Glomerular visceral epithelial cell (primary cell): ENCODE data around the gene DMAC1.

Experiments used
- DNase-seq: peaks from one replicate; pipeline ENCODE4 v3.0.0-alpha.2; 2016; ENCODE audit errors: extremely low spot score

The DMAC1 gene

DNA sequence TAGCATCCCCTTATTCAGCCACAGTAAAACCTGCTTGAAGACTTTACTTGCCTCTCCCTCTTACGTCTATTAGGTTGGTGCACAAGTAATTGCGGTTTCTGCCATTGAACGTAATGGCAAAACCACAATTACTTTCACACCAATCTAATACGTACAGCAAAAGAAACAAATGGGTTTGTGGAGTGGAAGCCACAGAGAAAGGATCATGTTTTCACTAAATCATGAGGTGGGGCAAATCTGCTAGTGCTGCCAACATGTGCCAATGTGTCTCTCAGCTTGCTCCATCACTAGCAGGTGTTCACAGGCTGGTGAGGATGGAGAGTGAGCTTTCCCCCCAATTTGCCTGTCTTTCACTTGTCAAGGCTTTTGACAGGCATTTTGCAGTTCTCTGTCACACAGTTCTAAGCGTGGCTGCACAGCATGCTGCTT, 15.9 kb downstream of the DMAC1 start:
- DNase-seq: no peak

DNA sequence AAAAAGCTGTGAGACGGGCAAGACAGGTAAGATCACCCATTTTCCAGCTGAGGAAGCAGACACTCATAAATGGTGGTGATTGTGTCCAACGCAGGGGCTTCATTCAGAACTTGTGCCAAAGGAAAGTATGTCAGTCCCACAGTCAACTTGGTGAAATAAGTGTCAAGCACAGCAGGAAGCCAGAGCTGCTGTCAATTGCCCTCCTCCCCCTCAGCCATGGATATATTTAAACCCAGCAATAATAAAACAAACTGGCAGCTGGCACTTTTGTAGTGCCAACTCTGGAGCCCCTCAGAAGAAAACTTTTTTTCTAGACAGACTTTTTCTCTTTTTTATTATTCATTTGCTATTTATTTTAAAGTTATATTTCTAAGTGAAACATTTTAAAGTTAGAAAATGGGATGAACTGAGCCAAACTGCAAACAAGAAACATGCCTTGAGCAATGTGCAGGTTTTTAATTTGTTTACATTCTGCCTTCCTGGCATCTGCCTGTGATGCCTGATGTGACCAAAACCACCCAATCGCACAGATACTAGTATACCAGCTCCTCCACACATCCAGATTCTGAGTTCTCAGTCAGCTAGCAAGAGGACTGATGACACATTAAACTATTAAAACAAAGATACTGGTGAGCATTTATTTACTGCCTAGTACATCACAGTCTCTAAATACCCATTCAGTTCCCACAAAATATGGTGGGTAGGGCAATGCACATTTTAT, 17.0 kb downstream of the DMAC1 start:
- DNase-seq: no peak

DNA sequence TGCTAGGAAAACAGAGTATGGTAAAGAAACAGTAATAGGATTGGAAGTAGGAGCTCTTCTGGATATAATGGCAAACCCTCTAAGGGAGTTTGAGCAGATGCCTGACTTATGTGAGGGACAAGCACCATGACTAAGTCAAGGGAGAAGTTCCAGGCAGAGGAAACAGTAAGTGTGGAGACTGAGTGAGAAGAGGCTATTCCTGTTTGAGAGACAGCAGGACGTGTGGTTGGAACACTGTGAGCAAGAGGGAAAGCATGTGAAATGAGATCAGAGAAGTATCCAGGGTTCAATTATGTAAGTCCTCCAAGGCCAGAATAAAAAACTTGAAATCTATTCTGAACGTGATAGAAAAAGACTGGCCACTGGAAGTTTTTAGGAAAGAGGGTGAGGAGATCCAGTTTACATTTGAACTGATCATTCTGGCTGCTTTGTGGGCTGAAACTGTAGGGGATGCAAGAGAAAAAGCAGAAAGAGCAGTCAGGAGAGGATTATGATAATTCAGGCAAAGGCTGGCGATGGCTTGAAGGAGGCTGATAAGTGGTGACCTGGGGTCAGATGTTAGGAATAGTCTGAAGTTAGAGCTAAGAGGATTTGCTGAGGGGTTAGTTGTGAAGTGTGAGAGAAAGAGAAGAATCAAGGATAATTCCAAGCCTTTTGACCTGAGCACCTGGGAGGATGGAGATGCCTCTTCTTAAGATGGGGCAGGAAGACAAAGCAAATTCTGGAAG, 19.2 kb downstream of the DMAC1 start:
- peak; percentile 1 for DNase-seq

DNA sequence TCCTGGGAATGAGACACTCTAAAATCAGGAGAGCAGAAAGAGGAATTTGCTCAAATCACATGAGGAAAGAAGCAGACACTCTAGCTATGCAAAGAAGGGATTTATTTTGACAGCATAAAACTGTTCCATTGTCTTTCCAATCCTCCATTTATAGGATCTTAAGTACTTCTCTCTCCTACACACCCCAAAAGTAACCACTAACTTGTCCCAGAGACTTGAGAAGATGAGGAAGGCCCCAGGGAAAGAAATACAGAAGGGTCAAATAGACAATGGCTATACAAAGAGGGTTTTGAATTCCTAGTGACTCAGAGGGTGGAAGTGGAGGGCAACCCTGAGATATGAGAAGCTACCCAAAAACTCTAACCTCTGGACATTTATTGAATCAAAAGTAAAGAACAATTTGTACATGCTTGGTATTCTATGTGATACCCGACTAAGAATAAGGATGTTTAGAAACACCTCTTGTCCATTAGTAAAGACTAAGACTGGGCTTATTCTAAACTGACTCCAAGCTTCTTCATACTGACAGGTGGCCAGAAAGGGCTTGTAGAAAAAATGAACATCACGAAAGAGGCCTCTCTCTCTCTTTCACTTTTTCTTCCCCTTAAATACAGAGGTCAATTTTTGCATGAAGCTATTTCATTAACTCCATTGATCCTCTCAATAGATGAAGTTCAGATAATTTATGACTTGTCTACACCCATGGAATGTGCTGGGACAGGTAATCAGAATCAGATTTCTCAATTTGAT, 20.6 kb downstream of the DMAC1 start:
- no peak for DNase-seq

DNA sequence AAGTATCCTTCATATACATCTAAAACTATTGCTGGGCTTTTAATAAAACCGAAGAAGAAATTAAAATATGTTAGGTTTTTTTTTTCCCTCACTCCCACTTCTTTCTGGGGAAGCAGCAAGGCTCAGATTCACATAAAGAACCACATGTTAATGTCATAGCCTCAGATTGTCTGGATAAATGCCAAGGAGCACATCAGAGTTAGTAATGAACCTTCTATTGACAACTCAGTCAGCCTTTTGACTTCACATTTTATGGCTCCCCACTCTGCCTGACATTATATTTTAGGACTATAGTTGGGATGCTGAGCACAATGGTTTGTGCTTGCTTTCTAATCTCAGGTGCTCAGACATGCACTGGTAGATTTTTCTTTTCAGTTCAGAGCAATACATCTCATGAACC, 21.8 kb downstream of the DMAC1 start:
- DNase-seq: no peak

DNA sequence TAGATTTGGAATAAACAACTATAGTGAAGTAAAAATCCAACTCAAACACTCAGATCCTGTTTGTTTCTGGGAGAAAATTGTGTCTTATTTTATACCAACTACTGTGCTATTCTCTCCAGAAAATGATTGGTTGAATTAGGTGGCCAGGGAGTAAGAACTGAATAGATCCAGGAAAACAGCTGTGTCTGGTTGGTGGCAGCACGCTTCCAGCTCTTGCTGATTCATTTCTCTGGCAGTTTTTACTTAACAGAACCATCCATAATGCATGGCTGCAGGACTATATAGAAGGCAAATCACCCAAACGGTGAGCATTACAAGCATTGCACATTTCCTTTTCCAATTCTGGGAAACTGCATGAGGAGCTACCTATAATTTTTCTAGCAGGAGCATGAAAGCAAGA, 29.5 kb downstream of the DMAC1 start:
- DNase-seq: no peak

DNA sequence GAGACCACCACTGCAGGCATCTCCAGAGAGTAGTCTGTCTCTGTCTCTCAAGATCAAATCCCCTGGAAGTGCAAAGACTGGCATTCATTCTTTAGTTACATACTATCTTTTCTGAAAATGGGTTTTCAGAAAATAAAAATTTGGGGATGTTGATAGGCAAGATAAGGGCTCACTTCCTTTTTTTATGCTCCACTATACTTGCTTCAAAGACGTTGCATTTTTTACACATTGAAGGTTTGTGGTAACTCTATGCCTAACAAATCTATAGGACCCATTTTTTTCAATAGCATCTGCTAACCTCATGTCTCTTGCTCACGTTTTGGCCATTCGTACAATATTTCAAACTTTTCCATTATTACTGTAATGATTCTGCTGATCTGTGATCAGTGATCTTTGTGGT, 37.0 kb downstream of the DMAC1 start:
- no peak for DNase-seq

DNA sequence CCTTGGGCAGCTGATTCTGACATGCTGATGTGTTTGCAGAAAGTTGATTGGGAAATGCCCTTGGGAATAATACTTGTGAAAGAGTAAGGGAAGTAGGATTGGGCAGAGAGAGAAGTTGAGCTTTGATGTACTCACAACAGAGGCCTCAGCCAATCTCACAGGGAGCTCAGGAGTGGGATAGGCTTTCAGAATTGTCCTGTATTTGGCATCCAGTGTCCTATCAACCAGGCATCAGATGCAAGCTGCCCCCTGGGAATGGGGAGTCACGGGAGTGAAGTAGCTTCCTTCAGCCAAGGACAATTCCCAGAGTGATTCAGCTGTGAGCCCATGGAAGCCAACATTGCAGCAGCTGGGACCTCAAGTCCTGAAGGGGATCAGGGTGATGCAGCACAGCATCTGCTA, 39.6 kb downstream of the DMAC1 start:
- no peak for DNase-seq

DNA sequence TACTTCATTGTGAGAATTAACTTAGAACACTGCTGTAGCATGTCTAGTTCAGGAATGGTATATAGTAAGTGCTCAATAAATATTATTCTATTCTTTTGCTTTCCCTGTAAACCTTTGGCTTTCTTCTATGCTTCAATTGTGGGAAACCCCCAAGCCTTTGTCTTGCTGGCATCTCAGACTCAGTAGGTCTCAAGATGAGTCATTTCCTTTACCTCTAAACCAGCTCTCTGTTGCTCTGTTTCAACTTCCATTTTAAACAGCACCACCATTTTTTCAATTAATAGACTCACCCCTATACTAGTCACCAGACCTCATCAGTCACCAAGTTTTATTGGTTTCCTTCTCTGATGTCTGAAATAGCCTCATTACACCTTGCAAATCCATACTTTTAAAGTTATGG, 43.5 kb downstream of the DMAC1 start:
- DNase-seq: no peak

DNA sequence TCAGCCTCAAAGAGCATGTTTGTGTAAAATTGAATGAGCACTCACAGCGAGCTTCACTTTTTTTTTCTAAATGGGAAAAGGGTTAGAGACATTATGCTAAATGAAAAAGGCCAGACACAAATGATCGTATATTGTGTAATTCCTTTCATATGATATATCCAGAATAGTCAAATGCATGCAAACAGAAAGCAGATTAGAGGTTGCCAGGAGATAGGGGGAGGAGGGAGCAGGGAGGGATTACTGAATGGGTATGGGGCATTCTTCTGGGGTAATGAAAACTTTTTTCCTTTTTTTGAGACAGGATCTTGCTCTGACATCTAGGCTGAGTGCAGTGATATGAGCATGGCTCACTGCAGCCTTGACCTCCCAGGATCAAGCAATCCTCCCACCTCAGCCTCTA, 47.1 kb downstream of the DMAC1 start:
- DNase-seq: no peak
